Measurements from ENCODE around the gene OR52N5.

Gene OR52N5

DNA sequence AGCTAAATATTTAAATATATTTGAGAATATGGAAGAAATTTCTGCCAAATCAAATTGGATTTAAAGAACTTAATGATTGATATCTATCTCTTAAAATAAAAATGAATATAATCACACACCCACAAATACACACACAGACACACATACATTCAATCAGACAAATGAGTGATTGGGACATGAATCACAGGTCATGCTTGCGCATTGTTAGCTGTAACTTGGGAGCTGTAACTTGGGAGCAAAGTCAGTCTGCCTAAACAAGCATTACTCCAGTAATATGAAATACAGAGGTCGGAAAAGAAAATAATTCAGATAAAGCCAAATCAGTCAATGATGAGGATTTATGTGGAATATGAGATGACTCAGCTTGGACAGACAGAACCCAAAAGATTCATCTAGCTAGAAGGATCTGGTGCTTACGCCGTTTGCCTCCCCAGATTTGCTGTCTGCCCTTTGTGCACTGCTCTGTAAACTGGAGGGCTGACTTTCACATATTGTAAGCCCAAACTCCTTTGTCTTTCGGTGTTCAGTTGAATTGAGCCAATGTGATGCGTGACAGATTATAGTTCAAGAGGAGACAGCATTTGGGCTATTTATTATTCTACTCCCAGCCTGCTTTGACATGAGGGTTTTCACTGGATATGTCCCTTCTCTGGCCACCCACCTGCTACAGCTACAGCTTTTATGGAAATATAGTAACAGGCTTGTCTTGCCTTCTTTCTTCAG lies 45.3 kb downstream of the OR52N5 start:
- peaks cover 7% of the 10 kb centered on the region; the same call in 1 of the 2 replicates for H3K27me3 ChIP-seq (ENCODE audit: low read depth, low read length)
- H3K4me2 ChIP-seq (ENCODE audit: low read length), result no peak overlapping the region
- no peaks in the 10 kb centered on the region for H3K9me3 ChIP-seq (ENCODE audit: insufficient read depth, low read length)
- TF ChIP-seq, protein P1, sequence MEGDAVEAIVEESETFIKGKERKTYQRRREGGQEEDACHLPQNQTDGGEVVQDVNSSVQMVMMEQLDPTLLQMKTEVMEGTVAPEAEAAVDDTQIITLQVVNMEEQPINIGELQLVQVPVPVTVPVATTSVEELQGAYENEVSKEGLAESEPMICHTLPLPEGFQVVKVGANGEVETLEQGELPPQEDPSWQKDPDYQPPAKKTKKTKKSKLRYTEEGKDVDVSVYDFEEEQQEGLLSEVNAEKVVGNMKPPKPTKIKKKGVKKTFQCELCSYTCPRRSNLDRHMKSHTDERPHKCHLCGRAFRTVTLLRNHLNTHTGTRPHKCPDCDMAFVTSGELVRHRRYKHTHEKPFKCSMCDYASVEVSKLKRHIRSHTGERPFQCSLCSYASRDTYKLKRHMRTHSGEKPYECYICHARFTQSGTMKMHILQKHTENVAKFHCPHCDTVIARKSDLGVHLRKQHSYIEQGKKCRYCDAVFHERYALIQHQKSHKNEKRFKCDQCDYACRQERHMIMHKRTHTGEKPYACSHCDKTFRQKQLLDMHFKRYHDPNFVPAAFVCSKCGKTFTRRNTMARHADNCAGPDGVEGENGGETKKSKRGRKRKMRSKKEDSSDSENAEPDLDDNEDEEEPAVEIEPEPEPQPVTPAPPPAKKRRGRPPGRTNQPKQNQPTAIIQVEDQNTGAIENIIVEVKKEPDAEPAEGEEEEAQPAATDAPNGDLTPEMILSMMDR (IDR thresholded peaks at IDR 0.05; ENCODE audit: low read depth, low read length), result no peak
- TF ChIP-seq EZH2phosphoT487 (IDR thresholded peaks at IDR 0.05; ENCODE audit: low read depth), result no peak
- H4K20me1 ChIP-seq (ENCODE audit: insufficient read depth, low read length), result no peaks in the 10 kb centered on the region
- no peak overlapping the region for H2AFZ ChIP-seq (ENCODE audit: low read depth, low read length)
- H3K4me1 ChIP-seq (ENCODE audit: low read length), result no peaks in the 10 kb centered on the region
- H3K79me2 ChIP-seq (ENCODE audit: low read length), result no peaks in the 10 kb centered on the region
- H3K4me3 ChIP-seq (ENCODE audit: low read length), result no peak overlapping the region
- no peak overlapping the region for H3K9ac ChIP-seq (ENCODE audit: low read length)
- H3K27ac ChIP-seq (ENCODE audit: low read length), result no peak overlapping the region
- H3K36me3 ChIP-seq (replicated peaks; ENCODE audit: low read depth, low read length), result no peaks in the 10 kb centered on the region

DNA sequence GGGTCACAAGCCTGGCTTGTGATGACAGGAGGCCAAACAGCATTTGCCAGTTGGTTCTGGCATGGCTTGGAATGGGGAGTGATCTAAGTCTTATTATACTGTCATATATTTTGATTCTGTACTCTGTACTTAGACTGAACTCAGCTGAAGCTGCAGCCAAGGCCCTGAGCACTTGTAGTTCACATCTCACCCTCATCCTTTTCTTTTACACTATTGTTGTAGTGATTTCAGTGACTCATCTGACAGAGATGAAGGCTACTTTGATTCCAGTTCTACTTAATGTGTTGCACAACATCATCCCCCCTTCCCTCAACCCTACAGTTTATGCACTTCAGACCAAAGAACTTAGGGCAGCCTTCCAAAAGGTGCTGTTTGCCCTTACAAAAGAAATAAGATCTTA lies 46.1 kb downstream of the OR52N5 start:
- H2AFZ ChIP-seq (ENCODE audit: low read depth, low read length), result no peak overlapping the region
- H3K36me3 ChIP-seq (replicated peaks; ENCODE audit: low read depth, low read length), result no peaks in the 10 kb centered on the region
- H4K20me1 ChIP-seq (ENCODE audit: insufficient read depth, low read length), result no peaks in the 10 kb centered on the region
- H3K4me1 ChIP-seq (ENCODE audit: low read length), result no peaks in the 10 kb centered on the region
- no peak overlapping the region for H3K4me3 ChIP-seq (ENCODE audit: low read length)
- no peaks in the 10 kb centered on the region for H3K79me2 ChIP-seq (ENCODE audit: low read length)
- H3K27ac ChIP-seq (ENCODE audit: low read length), result no peak overlapping the region
- no peaks in the 10 kb centered on the region for H3K9me3 ChIP-seq (ENCODE audit: insufficient read depth, low read length)
- H3K27me3 ChIP-seq (ENCODE audit: low read depth, low read length), result peaks cover 8% of the 10 kb centered on the region; the same call in 1 of the 2 replicates
- H3K4me2 ChIP-seq (ENCODE audit: low read length), result no peak overlapping the region
- TF ChIP-seq, protein P1 (IDR thresholded peaks at IDR 0.05; ENCODE audit: low read depth, low read length), result no peak
- no peak for TF ChIP-seq EZH2phosphoT487 (IDR thresholded peaks at IDR 0.05; ENCODE audit: low read depth)
- no peak overlapping the region for H3K9ac ChIP-seq (ENCODE audit: low read length)

DNA sequence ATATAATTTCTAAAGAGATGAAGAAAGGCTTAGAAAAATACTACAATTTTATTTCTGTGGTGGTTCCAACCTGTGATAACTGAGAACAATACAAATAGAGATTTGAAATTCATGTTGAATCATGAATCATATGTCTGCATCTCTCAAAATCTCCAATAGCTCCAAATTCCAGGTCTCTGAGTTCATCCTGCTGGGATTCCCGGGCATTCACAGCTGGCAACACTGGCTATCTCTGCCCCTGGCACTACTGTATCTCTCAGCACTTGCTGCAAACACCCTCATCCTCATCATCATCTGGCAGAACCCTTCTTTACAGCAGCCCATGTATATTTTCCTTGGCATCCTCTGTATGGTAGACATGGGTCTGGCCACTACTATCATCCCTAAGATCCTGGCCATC lies 46.8 kb downstream of the OR52N5 start, which contains the start of gene OR56B1:
TSS of gene OR56B1 (plus strand) at position 53 of the 400 bp plus-strand sequence. CDS start at position 122, 69 bp downstream.
- no peaks in the 10 kb centered on the region for H3K4me1 ChIP-seq (ENCODE audit: low read length)
- H3K4me2 ChIP-seq (ENCODE audit: low read length), result no peak within 1 kb of the TSS
- H2AFZ ChIP-seq (ENCODE audit: low read depth, low read length), result no peak within 1 kb of the TSS
- no peaks in the 10 kb centered on the region for H4K20me1 ChIP-seq (ENCODE audit: insufficient read depth, low read length)
- no peaks in the 10 kb centered on the region for H3K9me3 ChIP-seq (ENCODE audit: insufficient read depth, low read length)
- H3K27ac ChIP-seq (ENCODE audit: low read length), result no peak within 1 kb of the TSS
- no peaks in the 10 kb centered on the region for H3K79me2 ChIP-seq (ENCODE audit: low read length)
- TF ChIP-seq, protein P1 (IDR thresholded peaks at IDR 0.05; ENCODE audit: low read depth, low read length), result no peak
- no peak for TF ChIP-seq EZH2phosphoT487 (IDR thresholded peaks at IDR 0.05; ENCODE audit: low read depth)
- H3K36me3 ChIP-seq (replicated peaks; ENCODE audit: low read depth, low read length), result no peaks in the 10 kb centered on the region
- peaks cover 11% of the 10 kb centered on the region; the same call in 1 of the 2 replicates for H3K27me3 ChIP-seq (ENCODE audit: low read depth, low read length)
- no peak within 1 kb of the TSS for H3K4me3 ChIP-seq (ENCODE audit: low read length)
- no peak within 1 kb of the TSS for H3K9ac ChIP-seq (ENCODE audit: low read length)

DNA sequence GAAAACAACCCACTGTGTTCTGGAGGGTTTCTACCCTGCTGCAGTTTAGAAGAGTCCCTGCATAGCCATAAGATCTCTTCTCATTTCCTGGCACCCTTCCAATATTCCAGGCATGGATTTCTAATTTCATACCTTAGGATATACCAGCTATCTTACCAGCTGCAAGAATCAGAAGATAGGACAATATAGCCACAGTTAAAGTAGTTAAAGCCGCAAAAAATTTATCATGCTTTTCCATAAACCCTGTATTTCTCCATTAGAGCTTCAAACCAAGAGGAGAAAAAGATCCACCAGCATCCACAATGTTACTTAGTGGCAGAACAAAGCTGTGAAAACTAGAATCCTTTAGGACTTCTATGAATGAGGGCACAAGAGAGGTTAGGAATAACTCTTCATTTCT lies 55.5 kb downstream of the OR52N5 start:
- H3K4me2 ChIP-seq (ENCODE audit: low read length), result no peak overlapping the region
- H3K9me3 ChIP-seq (ENCODE audit: insufficient read depth, low read length), result no peaks in the 10 kb centered on the region
- H4K20me1 ChIP-seq (ENCODE audit: insufficient read depth, low read length), result no peaks in the 10 kb centered on the region
- H3K27me3 ChIP-seq (ENCODE audit: low read depth, low read length), result peaks cover 34% of the 10 kb centered on the region
- H3K4me3 ChIP-seq (ENCODE audit: low read length), result no peak overlapping the region
- no peaks in the 10 kb centered on the region for H3K36me3 ChIP-seq (replicated peaks; ENCODE audit: low read depth, low read length)
- H3K79me2 ChIP-seq (ENCODE audit: low read length), result no peaks in the 10 kb centered on the region
- TF ChIP-seq, protein P1 (IDR thresholded peaks at IDR 0.05; ENCODE audit: low read depth, low read length), result no peak
- TF ChIP-seq EZH2phosphoT487 (IDR thresholded peaks at IDR 0.05; ENCODE audit: low read depth), result no peak
- no peak overlapping the region for H3K27ac ChIP-seq (ENCODE audit: low read length)
- no peaks in the 10 kb centered on the region for H3K4me1 ChIP-seq (ENCODE audit: low read length)
- H3K9ac ChIP-seq (ENCODE audit: low read length), result no peak overlapping the region
- H2AFZ ChIP-seq (ENCODE audit: low read depth, low read length), result no peak overlapping the region
